ENCODE measurements around the gene IRX6. TPM values are rescaled to one million over a fixed set of nuclear protein-coding genes. Genes with fewer than 3 reads are reported as not detected.

The IRX6 gene
- total and polyA plus RNA-seq, 2 of the 8 experiments (the other 6 are each of a cell fraction or from before 2014, with no cell fraction given): 0.61 TPM; not detected in 1

GRCh38 chr16:55308973-55309372 lies 15.0 kb upstream of the IRX6 start (continued):
- no peak for TF ChIP-seq MAFK (IDR thresholded peaks at IDR 0.05; ENCODE audit: low read depth, low read length)
- TF ChIP-seq MAX (IDR thresholded peaks at IDR 0.05): no peak
- TF ChIP-seq RBBP5 (IDR thresholded peaks at IDR 0.05; ENCODE audit: borderline replicate concordance, low read depth, low read length): no peak
- no peak for TF ChIP-seq CHD7 (IDR thresholded peaks at IDR 0.05; ENCODE audit: insufficient replicate concordance, low read length)
